Breast epithelium (tissue), 3 donors: Measurements from ENCODE around the gene UTP25.

Experiments used
- CTCF ChIP-seq, 3 donors: fragments of 450-650 bp; IDR thresholded peaks; one replicate each; pipeline ENCODE4 v1.5.1; 2016 to 2017; ENCODE audit warnings: antibody characterized with exemption in 3 of 3, mild to moderate bottlenecking in 3 of 3, moderate library complexity in 3 of 3
- POLR2A ChIP-seq: fragments of 450-650 bp; IDR thresholded peaks from one replicate; pipeline ENCODE4 v1.6.1; 2016; ENCODE audit warnings: antibody characterized with exemption, mild to moderate bottlenecking, moderate library complexity

DNA sequence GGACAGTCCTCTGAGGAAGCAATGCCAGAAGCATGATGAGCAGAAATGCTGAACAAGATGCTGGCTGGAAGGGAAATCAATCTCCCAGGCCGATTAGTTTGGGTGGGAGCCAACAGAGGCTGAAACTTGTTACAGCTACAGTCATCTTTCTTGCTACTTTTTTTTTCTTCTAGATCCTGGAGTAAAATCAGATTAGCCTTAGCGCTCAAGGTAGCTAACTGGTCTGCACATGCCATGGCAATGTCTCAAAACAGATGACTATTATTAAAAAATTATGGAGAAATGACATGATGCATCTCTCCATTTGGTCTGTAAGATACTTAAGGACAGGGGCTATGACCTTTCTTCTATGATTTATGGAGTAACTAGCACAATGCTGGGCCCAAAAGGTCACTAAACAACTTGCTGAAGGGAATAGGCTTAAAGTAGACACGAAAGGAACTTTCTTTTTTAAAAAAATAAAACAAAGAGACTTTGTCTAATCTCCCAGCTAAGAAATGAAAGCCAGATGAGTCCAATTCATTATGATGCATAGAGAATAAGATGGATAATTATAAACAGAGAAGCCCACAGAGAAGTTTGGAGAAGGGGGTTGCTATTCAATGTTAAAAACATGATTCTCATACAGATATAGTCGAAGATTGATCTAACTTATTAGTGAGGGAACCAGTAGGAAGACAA lies 42.5 kb downstream of the UTP25 start:
- TF ChIP-seq CTCF (IDR thresholded peaks at IDR 0.05) (no peak), POLR2A (no peak)
